Measurements from ENCODE around the gene ELAVL4. TPM values are rescaled to one million over a fixed set of nuclear protein-coding genes. Genes with fewer than 3 reads are reported as not detected.
A peak's percentile ranks its signal among the peaks of the same experiment; 100 is the strongest.

Gene ELAVL4
- total RNA-seq, 1 experiment from 2014 or later, result not detected

DNA sequence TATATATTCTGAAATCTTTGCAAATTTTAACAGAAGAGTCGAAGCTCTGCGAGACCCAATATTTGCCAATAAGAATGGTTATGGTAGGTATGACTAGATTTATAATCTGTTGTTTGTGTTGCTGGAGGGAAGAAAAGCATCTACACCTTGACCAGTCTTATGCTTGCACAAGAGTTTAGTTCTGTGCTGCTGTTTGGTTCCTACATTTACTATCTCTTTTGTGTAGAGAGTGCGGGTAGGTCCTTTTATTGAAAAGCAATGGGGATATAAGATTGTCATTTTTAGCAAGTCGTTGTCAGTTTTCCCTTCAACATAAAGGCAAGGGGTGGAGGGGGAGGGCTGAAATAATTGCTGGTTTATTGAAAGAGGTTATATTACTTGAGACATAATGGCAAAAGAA lies 396 bp downstream of the ELAVL4 start:
- H3K27ac ChIP-seq (ENCODE audit: low read depth, low read length, poor library complexity, severe bottlenecking), result no peak overlapping the region
- H3K36me3 ChIP-seq (ENCODE audit: insufficient read depth, low read length, poor library complexity, severe bottlenecking), result no peaks in the 10 kb centered on the region
- H3K9me3 ChIP-seq (ENCODE audit: low read depth, low read length, poor library complexity, severe bottlenecking), result no peaks in the 10 kb centered on the region
- BruUV-seq (replicated peaks), result no TSS peak
- intact Hi-C loops (cut with micrococcal nuclease; ENCODE audit: unreplicated experiment), result no loop called here
- H3K4me1 ChIP-seq (ENCODE audit: insufficient read depth, low read length, poor library complexity, severe bottlenecking), result no peaks in the 10 kb centered on the region
- H3K4me3 ChIP-seq (ENCODE audit: low read depth, low read length, poor library complexity, severe bottlenecking), result no peak overlapping the region
- POLR2A ChIA-PET (ENCODE audit: low non-redundant PET), result no interaction called here
- peaks cover 83% of the 10 kb centered on the region for H3K27me3 ChIP-seq (replicated peaks; ENCODE audit: insufficient read depth, low read depth, low read length, poor library complexity)
- CTCF ChIA-PET, result no interaction called here
- TF ChIP-seq, protein P1, sequence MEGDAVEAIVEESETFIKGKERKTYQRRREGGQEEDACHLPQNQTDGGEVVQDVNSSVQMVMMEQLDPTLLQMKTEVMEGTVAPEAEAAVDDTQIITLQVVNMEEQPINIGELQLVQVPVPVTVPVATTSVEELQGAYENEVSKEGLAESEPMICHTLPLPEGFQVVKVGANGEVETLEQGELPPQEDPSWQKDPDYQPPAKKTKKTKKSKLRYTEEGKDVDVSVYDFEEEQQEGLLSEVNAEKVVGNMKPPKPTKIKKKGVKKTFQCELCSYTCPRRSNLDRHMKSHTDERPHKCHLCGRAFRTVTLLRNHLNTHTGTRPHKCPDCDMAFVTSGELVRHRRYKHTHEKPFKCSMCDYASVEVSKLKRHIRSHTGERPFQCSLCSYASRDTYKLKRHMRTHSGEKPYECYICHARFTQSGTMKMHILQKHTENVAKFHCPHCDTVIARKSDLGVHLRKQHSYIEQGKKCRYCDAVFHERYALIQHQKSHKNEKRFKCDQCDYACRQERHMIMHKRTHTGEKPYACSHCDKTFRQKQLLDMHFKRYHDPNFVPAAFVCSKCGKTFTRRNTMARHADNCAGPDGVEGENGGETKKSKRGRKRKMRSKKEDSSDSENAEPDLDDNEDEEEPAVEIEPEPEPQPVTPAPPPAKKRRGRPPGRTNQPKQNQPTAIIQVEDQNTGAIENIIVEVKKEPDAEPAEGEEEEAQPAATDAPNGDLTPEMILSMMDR (conservative IDR thresholded peaks at IDR 0.05; ENCODE audit: low read depth, low read length), result no peak
- TF ChIP-seq EZH2 (IDR thresholded peaks at IDR 0.05; ENCODE audit: borderline replicate concordance, low read depth, low read length, poor library complexity, severe bottlenecking), result no peak
- DNase-seq (ENCODE audit: low spot score), result no peak

DNA sequence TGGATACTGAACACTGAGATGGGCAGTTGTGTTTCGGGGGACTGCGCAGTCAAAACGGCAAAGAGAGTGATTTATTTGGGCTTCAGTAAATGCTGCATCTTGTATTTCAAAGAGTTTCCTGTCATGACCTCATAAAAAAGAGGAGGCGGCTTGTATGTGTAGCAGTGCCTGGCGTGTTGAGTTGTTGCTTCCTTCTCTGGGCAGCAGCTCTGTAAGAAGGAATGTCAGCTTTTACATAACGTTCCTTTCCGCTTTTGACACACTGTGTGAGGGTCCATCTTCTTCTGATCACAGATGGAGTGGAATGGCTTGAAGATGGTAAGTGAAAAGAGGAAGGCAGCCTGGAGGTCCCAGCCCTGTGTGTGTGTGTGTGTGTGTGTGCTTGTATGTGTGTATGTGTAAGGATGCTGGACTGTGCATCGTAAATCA lies 941 bp downstream of the ELAVL4 start:
- intact Hi-C loops (cut with micrococcal nuclease; ENCODE audit: unreplicated experiment), result no loop called here
- DNase-seq (ENCODE audit: low spot score), result peak; percentile 18
- no peak overlapping the region for H3K4me3 ChIP-seq (ENCODE audit: low read depth, low read length, poor library complexity, severe bottlenecking)
- no peak for TF ChIP-seq EZH2 (IDR thresholded peaks at IDR 0.05; ENCODE audit: borderline replicate concordance, low read depth, low read length, poor library complexity, severe bottlenecking)
- TF ChIP-seq, protein P1 (conservative IDR thresholded peaks at IDR 0.05; ENCODE audit: low read depth, low read length), result no peak
- CTCF ChIA-PET, result no interaction called here
- BruUV-seq (replicated peaks), result no TSS peak
- no peaks in the 10 kb centered on the region for H3K36me3 ChIP-seq (ENCODE audit: insufficient read depth, low read length, poor library complexity, severe bottlenecking)
- no peak overlapping the region for H3K27ac ChIP-seq (ENCODE audit: low read depth, low read length, poor library complexity, severe bottlenecking)
- POLR2A ChIA-PET (ENCODE audit: low non-redundant PET), result no interaction called here
- H3K9me3 ChIP-seq (ENCODE audit: low read depth, low read length, poor library complexity, severe bottlenecking), result no peaks in the 10 kb centered on the region
- peaks cover 88% of the 10 kb centered on the region for H3K27me3 ChIP-seq (replicated peaks; ENCODE audit: insufficient read depth, low read depth, low read length, poor library complexity)
- H3K4me1 ChIP-seq (ENCODE audit: insufficient read depth, low read length, poor library complexity, severe bottlenecking), result no peaks in the 10 kb centered on the region

DNA sequence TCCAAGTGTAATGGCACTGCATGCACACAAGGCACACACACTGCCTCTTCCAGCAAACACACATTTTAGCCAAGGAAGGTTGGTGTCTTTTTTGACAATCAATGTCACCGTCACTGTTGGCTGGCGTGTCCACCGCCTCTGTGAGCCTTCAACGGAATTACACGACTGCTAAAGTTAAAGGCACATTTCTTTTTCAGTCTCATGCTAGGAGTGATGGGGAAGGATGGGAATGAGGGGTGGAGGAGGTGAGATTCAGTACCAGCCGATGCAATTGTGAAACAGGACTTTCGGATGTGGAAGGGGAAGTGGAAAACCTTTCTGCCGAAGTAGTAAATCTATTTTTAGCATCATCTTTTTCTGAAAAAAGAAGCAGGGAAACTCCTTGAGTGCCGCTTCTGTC lies 1.4 kb downstream of the ELAVL4 start:
- no peaks in the 10 kb centered on the region for H3K4me1 ChIP-seq (ENCODE audit: insufficient read depth, low read length, poor library complexity, severe bottlenecking)
- ChIA-PET CTCF (no interaction called here), POLR2A (ENCODE audit: low non-redundant PET) (no interaction called here)
- peaks cover 91% of the 10 kb centered on the region for H3K27me3 ChIP-seq (replicated peaks; ENCODE audit: insufficient read depth, low read depth, low read length, poor library complexity)
- H3K36me3 ChIP-seq (ENCODE audit: insufficient read depth, low read length, poor library complexity, severe bottlenecking), result no peaks in the 10 kb centered on the region
- intact Hi-C loops (cut with micrococcal nuclease; ENCODE audit: unreplicated experiment), result no loop called here
- TF ChIP-seq, protein P1 (conservative IDR thresholded peaks at IDR 0.05; ENCODE audit: low read depth, low read length), result no peak
- TF ChIP-seq EZH2 (IDR thresholded peaks at IDR 0.05; ENCODE audit: borderline replicate concordance, low read depth, low read length, poor library complexity, severe bottlenecking), result peak; percentile 48
- BruUV-seq (replicated peaks), result no TSS peak
- H3K9me3 ChIP-seq (ENCODE audit: low read depth, low read length, poor library complexity, severe bottlenecking), result no peaks in the 10 kb centered on the region
- H3K27ac ChIP-seq (ENCODE audit: low read depth, low read length, poor library complexity, severe bottlenecking), result no peak overlapping the region
- no peak overlapping the region for H3K4me3 ChIP-seq (ENCODE audit: low read depth, low read length, poor library complexity, severe bottlenecking)
- no peak for DNase-seq (ENCODE audit: low spot score)

Measured in A673 (cell line).